NOMO-1 (cell line): ENCODE results near the gene PRMT3.
"Not testable (repeated sequence)": the region's sequence is repeated elsewhere in the genome, so short reads cannot be mapped to it uniquely, and the experiment has no call there.

Source experiments
- DNase-seq, 2 experiments: peaks; one replicate each; lab custom pipeline; 2025; ENCODE audit not compliant: unreplicated experiment in 2 of 2; lab: John Stamatoyannopoulos, UW

Gene PRMT3

GRCh38 chr11:20387261-20388095 lies at the start of gene PRMT3:
TSS of gene PRMT3 (plus strand) at chr11:20387716. CDS start at chr11:20387747, 31 bp downstream.
- DNase-seq: peak; percentile 82 to 95

DNA sequence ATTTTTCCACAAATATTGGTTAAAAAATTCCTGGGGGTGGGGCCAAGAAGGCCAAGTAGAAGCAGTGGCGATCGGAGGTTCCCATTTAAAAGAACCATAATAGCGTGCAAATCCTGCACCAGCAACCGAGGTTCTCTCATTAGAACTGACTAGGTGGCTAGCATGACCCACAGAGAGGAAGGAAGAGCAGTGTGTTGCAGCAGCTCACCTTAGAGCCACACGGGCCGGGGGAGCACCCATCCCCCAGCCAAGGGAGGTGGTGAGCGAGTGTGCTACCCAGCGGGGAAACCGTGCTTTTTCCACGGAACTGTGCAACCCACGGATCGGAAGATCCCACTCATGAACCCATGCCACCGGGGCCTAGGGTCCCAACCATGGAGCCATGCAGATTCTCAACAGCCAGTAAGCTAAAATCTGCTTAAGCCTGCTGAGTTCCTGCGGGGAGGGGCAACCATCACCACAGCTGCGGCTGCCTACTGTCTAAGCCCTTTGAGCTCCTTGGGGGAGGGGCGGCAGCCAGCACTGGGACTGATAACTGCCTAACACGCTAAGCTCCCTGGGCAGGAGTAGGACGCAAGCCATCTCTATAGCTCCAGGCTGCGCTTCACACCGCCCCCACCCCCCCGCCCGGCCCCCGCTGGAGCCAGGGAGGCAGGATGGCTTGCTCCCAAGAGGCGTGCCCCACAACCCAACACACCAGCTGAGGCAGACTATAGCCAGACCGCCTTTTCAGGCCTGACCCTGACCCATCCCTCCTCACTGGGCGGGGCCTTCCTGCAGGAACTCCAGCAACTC lies 45.0 kb upstream of the PRMT3 start:
- no peak for DNase-seq

GRCh38 chr11:20351136-20351535 lies 36.4 kb upstream of the PRMT3 start:
- peak; percentile 35 to 41 for DNase-seq

DNA sequence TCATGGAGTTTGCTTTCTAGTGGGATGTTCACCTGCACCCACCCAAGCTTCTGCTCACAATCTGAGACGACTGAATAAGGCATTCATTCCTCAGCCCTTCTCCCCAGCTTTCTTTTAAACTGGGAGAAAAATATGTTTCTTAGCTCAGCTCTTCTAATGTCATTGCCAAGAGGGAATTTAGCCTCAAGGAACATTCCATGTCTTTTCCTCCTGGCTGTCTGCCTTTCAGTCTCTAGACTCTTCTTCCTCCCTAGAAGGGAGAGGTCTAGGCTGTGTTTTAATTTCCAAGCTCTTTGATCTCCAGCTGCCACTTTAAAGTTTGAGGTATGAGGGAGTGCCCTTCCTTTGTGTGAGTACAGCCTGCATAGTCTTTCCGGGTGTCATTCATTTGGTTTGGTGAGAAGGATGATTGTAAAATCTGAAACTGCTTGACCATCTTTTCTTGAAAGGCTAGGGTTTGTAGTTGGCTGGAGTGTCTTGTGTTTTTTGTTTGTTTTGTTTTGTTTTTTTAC lies 35.7 kb upstream of the PRMT3 start:
- DNase-seq: no peak

DNA sequence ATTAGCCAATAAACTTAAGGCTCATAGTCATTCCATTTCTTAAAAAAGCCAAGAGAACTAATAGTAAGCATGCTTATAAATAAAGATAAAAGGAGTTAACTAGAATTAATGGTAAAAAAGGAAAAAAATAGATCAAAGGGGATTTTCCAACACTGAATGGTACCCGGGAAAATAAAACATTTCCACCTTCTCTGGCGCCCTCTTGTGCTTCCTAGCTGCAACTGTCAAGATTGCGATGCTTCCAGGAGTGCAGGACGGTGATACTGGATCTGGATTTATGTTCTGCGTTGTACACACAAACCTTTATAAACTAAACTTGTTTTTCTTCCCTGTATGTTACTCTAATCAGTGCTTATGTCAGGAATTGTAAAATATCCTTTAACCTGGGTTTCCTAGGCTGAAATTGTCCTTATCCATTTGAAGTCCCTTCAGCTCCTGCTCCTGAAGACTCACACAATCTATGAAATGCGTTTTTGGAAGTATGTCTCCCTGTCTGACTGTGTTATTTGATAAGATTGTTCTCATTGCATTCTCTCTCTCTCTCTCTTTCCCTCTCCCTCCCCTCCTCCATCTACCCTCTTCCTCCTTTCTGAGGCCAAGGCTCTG lies 33.6 kb upstream of the PRMT3 start:
- peak in 1 of 2 experiments; percentile 40 for DNase-seq

DNA sequence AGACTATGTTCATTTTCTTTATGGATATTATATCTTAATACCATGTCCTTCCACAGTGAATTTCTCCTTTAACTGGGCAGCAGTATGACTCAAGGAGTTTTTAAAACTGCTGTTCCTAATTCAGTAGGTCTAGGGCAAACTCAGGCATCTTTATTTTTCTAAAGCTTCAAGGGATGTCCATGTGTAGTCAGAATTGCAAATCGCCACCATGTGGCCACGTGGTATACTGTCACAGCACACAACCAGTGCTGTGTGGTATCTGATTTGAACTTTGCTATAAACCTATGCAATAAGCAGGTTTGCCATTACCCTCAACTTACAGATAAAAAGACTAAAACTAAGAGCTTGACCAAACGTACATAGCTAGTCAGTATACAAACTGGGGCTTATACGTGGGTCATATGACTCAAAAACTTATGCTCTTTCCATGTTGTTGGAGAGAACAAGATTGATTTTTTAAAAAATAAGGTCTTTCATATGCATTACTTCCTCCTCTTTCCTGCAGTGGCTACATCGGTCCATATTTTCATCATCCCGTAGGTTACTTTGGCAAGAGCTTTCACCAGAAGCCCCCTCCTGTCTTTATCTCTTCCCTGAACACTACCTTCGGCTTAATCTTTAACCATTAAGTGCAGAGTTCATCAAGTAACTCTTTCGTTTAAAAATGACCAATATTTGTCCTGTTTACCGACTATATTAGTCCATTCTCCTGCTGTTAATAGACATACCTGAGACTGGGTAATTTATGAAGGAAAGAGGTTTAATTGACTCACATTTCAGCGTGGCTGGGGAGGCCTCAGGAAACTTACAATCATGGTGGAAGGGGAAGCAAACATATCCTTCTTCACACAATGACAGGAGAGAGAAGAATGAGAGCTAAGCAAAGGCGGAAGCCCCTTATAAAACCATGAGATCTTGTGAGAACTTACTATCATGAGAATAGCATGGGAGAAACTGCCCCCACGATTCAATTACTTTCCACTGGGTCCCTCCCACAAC lies 32.0 kb upstream of the PRMT3 start:
- DNase-seq: peak; percentile 22 to 47

GRCh38 chr11:20357150-20357549 lies 30.4 kb upstream of the PRMT3 start:
- DNase-seq: no peak

DNA sequence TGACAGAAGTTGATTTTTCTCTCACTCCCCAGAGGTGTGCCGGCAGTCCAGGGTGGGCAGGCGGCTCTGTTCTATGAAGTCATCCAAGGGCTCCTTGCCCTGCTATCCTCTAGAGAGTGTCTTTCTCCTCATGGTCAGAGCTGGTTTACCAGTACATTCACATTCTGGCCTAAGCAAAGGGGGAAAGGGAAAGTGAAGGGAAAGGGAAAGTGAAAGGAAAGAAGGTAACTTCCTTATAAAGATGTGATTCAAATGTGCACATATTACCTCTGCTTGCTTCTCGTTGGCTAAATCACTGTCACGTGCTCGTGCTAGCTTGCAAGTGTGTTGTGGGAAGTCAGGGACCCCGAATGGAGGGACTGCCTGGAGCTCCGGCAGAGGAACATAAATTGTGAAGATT lies 26.9 kb upstream of the PRMT3 start:
- peak; percentile 69 to 90 for DNase-seq

DNA sequence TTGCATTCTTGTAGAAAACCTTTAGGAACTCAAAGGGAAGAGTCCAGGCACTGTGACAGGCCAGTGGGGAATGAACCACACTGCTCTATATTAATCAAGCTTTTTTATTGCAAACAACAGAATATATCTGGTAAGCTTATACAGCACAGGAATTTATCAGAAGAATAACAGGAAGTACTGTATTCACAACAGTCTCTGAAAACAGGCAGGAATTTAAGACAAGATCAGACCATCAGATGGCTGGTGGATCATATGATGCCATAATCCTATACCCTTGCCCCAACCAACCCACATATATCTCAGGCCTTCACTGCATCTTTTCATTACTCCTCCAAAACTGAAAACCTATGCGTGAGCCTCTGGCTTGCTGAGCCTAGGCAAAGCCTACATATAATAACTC lies 25.0 kb upstream of the PRMT3 start:
- DNase-seq: no peak

- DNase-seq: no peak
These were observed 24.4 kb upstream of the PRMT3 start for GRCh38 chr11:20363149-20363499.

DNA sequence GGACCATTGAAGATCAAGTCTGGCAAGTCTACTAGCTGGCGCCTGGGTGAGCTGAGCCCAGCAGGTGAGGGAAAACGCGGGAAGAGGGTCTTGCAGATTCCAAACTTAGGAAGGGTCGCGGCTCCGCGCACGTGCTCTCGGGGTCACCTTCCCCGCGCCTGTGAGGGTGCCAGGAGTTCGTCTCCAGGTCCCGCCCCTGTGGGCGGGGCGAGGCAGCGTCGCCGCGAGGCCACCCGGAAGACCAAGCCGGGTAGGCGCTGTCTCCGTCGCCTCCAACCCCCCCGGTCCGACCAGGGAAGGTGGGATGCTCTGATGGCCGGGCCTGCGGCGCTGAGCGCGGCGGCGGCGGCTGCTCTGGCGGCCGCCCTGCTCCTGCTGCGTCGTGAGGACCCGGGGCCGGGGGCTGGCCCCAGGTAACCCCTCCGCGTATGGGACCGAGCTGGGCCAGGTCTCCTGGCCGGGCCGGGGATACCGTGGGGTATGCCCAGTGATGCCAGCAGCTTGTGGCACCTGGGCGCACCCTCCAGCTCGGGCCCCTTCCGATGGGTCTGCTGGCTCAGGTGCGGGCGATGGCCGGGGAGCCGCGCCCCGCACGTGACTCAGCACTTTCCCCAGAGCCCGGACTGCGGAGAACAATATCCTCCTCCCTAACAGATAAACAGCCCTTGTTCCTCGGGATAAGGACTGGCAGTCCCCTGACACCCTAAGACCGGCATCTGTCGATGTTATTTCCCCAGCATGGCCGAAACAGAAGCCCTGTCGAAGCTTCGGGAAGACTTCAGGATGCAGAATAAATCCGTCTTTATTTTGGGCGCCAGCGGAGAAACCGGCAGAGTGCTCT lies 23.8 kb upstream of the PRMT3 start, which contains the start of gene HTATIP2:
Gene HTATIP2, plus strand, starts transcription at position 215 of the 841 bp plus-strand sequence. Its CDS starts 524 bp downstream, at position 739.
- peak; percentile 36 to 60 for DNase-seq

GRCh38 chr11:20364341-20364792 lies 23.1 kb upstream of the PRMT3 start:
- DNase-seq: no peak

DNA sequence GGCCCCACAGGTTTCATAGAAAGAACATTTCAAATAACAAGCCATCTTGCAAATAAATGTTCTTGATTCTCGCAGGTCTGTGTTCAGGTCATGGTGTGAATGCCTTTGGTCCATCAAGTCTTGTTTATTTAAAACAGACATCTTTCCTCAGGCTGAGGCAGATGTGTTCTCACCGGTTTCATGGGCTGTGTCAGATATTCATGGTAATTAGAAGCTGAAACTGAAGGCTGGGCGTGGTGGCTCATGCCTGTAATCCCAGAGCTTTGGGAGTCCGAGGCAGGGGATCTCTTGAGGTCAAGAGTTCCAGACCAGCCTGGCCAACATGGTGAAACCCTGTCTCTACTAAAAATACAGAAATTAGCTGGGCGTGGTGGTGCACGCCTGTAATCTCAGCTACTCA lies 22.1 kb upstream of the PRMT3 start:
- DNase-seq: not testable (repeated sequence)

GRCh38 chr11:20367313-20367948 lies 20.1 kb upstream of the PRMT3 start:
- peak in 1 of 2 experiments; percentile 67 for DNase-seq

- no peak for DNase-seq
These were observed 19.1 kb upstream of the PRMT3 start for GRCh38 chr11:20368438-20368837.

DNA sequence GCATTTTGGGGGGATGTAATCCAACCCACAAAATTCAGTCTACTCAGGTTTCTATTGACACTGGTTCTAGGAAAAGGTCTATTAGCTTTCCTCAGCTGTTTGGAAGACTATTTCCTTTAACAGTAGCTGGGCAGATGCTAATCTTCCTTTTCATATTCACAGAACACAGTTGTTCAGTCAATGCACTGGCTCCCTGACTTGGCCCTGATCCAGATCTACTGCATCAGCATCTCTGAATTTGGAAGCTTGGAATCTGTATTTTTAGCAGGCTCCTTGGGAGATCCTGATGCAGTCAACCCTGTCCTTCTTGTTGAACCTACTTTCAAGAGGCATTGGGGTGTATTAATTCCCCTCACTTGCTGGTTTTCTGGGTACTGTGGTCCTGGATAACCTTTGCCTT lies 17.7 kb upstream of the PRMT3 start:
- no peak for DNase-seq

DNA sequence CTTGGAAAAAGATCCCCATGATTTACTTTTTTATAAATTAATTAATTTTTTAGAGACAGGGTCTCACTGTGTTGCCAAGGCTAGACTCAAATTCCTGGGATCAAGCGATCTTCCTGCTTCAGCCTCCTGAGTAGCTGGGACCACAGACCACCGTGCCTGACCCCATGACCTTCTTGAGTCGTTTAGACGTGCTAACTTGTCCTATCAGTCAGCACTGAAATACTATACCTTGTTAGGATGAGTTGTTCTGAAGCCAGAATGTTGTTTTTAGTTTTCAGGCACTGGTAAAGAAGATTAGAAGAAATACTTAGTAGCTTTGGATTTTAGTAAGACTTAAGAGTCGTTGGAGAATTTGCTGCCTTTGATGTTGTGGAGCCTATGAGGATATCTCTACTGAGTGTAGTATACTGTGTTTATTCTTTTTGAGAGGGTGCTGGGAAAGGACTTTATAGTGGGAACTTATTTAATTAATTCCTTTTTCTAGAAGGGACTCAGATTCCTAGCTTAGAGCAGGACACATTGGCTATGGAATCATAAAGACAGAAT lies 15.4 kb upstream of the PRMT3 start:
- no peak for DNase-seq

DNA sequence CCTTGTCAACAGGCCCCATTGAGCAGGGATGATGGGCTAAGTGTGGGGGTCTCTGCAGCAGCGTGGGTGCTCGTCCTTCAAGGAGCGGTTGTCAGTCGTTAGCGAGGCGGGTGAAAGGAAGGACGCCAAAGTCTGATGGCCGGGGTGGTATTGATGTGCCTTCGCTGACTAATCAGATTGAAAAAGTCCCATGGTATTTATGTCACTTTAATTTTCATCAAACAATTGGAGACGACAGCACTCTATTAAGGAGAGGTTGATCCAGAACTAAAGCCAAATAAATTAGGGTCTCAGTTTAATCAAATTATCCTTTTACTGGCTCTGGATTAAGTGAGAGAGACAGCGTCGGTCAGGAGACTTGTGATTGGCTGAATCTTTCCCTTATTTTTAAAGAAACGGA lies 14.4 kb upstream of the PRMT3 start:
- DNase-seq: no peak
